Stimulated activated CD4-positive, alpha-beta T cell treated with anti-CD3 and anti-CD28 coated beads, Interleukin-4, amount 100 ng/mL, for 1 hour (primary cell): Measurements from ENCODE around the gene PI4KA.
"Not testable (repeated sequence)": the region's sequence is repeated elsewhere in the genome, so short reads cannot be mapped to it uniquely, and the experiment has no call there.

Source experiments
- DNase-seq: peaks from one replicate; pipeline ENCODE4 v3.0.0-alpha.2; 2020

PI4KA gene

GRCh38 chr22:20662524-20663036 is 196.0 kb downstream of the PI4KA start:
- not testable (repeated sequence) for DNase-seq

- no peak for DNase-seq
These were observed 197.1 kb downstream of the PI4KA start for GRCh38 chr22:20661473-20661872.

- DNase-seq, result no peak
These were observed 198.1 kb downstream of the PI4KA start for GRCh38 chr22:20660441-20661054.

GRCh38 chr22:20659920-20660319 is 198.7 kb downstream of the PI4KA start:
- DNase-seq, result no peak

GRCh38 chr22:20659258-20659657 is 199.4 kb downstream of the PI4KA start:
- DNase-seq, result no peak

GRCh38 chr22:20658433-20659222 is 200.0 kb downstream of the PI4KA start:
- no peak for DNase-seq

- no peak for DNase-seq
These were observed 200.6 kb downstream of the PI4KA start for GRCh38 chr22:20657963-20658362.
